Stimulated activated CD8-positive, alpha-beta memory T cell treated with anti-CD3 and anti-CD28 coated beads, Interleukin-15, amount 100 ng/mL, for 24 hours (primary cell): Measurements from ENCODE around the gene RNGTT.
"Not testable (repeated sequence)": the region's sequence is repeated elsewhere in the genome, so short reads cannot be mapped to it uniquely, and the experiment has no call there.

ENCODE experiments used
- DNase-seq: peaks from one replicate; pipeline ENCODE4 v3.0.0-alpha.2; 2020; ENCODE audit warnings: low read depth

RNGTT gene

DNA sequence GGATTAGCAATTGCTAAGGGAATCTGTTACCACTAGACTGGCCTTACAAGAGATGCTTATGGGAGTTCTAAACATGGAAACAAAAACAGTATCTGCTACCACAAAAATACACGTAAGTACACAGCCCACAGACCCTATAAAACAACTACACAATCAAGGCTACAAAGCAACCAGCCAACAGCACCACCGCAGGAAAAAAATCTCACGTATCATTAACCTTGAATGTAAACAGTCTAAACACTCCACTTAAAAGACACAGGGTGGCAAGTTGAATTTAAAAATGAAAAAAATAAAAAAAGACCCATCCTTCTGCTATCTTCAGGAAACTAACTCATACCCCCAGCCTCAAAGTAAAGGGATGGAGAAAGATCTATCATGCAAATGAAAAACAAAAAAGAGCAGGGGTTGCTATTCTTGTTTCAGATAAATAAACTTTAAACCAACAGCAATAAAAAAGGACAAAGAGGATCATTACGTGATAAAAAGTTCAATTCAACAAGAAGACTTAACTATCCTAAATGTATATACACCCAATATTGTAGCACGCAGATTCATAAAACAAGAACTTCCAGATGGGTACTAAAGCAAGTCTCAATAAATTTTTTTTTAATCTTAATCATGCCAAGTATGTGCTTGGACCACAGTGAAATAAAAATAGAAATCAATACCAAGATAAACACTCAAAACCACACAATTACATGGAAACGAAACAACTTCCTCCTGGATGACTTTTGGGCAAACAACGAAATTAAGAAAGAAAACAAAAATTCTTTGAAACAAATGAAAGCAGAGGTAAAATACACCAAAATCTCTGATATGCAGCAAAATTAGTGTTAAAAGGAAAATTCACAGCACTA is 52.3 kb downstream of the RNGTT start:
- no peak for DNase-seq

DNA sequence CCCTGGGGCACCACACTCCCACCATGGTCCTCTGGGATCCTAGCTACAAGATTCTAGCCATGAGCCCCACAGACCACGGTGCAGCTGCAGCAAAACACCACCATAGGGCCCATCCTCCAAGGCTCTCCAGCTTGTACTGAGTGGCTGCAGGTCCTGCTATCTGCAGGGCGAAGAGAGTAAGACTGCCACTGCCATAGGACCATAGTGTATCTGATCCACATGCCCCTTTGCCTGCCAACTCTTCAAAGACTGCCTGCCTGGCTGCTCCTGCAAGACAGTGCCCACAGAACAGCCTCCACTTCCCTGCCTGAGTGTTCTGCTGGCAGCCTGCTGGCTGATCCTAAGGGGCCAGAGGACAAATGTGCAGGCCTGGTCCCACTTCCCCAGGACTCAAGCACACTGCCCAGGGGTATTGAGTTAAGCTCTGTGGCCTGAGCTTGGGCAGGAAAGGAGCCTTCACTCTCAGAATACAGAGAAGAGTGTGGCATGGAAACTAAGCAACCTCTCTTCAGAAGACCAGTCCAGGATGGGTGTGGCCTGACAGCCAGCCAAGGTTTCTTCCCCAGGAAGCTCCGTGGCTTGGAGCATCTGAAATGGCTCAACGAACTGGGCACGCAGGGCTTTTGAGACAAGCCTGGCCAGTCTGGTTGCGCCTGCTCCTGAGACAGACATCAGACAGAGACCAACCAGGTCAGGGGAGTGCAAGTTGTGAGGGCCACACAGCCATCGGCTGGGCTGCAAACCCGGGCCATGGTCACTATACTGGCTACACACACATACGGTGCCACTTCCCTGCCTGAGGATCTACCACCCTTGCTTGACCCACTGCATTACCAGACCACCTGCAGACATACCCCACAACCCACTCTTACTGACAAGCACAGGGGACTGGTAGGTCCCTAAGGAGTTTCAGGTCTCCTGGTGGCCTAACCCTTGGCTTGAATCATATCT is 54.5 kb downstream of the RNGTT start:
- DNase-seq, result no peak

DNA sequence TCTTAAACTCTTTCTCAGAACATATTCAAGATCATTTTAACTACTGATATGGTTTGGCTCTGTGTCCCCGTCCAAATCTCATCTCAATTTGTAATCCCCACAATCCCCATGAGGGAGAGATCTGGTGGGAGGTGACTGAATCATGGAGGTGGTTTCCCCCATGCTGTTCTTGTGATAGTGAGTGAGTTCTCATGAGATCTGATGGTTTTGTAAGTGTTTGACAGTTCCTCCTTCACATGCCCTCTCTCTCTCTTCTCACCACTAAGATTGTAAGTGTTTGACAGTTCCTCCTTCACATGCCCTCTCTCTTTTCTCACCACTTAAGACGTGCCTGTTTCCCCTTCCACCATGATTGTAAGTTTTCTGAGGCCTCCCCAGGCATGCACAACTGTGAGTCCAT is 56.3 kb downstream of the RNGTT start:
- not testable (repeated sequence) for DNase-seq

DNA sequence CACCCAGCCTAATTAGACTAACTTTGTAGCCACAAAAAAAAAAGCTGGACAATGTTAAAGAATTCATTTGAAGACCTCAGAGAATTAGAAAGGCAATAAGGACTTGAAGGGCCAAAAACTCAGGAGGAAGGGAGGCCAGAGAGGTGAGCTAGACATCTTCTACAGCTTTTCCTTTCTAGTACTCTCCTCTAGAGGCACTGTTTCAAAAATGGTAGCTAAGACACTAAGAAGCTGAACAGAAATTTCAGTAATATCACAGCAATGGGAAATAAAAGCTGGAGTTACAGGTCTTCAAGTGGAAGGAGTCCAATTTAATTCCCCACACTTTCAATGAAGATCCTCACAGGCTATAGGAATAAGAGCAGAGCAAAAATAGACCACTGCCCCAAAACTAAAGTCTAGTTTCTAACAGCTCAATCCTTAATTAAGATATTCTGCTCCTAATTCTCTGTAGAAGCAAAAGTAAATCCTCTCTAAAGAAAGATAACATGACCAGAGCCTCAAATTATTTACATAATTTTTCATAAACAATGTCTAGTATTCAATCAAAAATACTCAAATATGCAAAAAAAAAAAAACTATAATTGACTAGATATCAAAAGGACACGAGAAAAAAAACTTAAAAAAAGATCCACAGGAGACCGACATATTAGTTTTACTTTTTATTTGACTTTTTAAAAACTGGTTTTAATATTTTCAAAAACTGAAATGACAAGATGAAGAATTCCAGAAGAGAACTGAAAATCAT is 63.7 kb downstream of the RNGTT start:
- no peak for DNase-seq

DNA sequence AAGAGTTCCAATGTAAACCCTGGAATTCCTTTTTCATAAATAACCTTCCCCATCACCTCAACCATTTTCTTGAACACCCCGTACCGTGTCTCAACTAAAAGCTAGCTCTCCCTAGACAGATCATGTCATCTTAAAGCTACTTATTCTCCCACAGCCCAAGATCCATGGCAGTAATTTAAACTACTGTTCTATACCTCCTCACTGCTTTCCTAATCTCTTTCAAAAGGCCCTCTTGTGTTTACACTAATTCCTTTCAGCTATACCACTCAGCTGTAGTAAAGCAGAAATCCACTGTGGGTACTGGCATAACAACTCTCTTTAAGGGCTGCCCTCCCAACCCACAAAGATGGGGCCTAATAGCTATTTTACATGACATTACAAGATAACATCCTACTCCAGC is 67.5 kb downstream of the RNGTT start:
- DNase-seq, result no peak

DNA sequence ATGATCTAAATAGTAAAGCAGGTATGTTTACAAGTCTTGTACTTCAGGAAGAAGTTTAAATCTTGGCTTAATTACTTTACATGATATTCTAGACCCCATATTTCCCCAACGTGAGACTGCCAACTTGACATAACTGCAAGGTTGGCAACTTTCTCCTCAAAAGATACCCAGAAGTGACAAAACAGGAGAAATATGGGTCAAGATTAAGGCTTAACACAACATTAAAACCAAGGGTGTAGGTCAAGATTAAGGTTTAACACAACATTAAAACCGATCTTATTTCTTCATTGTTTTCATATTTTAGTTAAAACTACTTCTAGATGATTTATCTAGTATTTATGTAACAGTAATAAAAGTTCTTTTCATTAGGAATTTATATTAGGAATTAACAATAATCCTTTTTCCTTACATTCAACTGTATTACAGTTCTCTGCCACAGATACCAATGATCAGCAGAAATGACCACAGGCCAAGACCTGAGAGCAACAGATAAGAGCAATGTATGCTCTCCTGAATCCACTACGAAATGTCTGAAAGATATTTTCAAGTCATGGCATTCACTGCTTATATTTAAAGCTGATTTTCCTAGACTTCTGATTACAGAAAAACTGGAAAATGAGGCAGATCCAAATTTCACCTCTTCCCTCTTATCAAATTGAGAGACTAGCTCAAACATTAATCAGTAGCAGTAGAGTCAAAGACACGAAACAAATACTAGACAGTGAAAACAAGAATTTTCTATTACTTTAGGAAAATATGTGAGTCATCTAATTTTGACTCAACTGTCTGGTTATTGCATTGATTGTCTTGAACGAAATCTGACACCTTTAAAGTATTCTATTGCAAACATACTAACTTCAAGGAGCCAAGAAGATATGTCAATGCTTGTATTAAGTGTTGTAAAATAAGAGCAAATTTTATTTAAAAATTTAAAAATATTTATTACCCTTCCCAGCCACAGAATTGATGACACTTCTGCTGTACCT is 72.3 kb downstream of the RNGTT start:
- no peak for DNase-seq

DNA sequence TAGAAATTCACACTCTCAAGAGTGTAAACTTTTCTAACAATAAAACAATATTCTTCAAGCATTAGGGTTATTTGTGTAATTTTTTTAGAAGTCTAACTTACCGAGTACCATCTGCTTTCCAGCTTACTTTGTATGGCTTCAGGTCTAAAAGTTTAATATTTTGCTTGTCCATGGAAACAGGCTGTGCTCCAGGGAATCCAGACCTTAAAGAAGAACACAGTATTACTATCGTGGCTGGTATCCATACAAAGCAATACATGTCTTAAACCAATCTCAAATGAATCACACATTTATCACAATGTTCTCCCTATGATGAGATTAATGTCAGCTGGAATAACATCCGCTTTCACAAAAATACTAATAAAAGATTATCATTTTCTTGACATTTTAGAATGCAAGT is 73.0 kb downstream of the RNGTT start:
- DNase-seq, result no peak

DNA sequence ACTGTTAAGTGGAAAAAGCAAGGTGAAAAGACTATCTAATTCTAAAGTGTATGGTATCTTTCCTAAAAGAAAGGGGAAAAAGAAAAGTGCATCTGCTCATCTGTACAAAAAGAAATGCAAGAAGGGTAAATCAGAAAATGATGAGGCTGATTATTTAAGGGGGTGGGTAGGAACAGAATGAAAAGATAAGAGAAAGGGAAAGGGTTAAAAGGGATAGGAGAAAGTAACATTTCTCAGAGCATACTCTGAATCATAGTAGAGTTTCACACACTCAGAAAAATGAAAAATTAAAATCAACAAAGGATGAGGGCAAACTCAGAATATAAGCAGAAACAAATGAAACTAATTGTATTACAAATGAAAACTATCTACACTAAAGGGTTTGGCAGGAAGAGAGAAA is 79.1 kb downstream of the RNGTT start:
- no peak for DNase-seq

DNA sequence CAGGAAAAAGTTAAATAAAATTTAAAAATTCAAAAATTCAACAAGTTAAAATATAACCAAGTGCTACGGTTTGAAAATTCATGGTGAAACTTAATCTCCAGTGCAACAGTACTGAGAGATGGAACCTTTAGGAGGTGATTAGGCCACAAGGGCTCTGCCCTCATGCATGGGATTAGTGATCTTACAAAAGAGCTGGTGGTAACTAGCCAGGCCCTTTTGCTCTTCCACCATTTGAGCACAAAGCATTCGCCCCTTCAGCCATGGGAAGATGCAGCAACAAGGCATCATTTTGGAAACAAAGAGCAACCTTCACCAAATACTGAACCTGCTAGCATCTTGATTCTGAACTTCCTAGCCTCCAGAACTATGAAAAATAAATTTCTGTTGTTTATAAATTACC is 80.9 kb downstream of the RNGTT start:
- DNase-seq, result no peak

DNA sequence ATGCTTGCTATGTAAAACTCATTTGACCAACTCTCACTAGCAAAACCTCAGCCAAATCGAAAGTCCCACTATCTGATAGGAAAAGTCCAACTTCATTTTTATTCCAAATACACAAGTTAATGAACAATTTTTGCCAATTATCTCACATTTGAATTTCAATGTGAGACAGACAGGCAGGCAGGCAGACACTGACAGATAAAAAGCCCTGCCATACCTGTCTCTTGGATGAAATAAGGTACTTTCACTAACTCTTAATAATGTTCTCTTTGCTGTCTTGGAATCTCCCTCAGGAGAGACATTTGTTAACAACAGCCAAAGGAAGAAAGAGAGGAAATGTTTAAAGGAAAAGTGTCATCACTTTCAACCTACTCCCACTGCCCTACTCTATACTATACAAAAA is 82.0 kb downstream of the RNGTT start:
- no peak for DNase-seq

DNA sequence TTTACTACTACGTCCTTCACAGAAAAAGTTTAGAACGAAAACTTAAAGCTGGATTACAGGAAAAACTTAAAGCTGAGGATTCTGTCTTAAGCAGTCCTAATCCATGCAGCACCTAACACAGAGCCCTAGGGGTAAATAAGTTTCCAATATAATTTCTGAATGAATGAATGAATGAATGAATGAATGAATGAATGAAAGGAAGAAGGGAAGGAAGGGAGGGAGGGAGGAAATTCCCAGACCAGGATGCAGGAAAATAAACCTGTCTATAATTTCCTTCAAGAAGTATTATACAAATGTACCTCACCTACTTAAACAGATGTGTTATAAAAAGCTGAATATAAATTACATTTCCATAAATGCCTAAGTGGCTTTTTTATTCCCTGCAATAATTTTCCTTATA is 83.4 kb downstream of the RNGTT start:
- no peak for DNase-seq

DNA sequence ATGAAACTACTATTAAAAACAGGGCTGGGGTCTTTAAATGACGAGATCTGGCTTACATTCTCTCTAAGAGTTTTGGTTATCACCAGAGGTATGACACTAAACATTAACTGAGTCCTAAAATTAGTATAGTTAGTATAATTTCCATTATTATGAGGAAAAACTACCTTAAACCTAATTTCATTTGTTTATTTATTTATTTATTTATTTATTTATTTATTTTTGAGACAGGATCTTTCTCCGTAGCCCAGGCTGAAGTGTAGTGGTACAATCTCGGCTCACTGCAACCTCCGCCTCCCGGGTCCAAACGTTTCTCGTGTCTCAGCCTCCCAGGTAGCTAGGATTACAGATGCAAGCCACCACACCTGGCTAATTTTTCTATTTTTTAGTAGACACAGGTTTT is 85.5 kb downstream of the RNGTT start:
- DNase-seq, result no peak

DNA sequence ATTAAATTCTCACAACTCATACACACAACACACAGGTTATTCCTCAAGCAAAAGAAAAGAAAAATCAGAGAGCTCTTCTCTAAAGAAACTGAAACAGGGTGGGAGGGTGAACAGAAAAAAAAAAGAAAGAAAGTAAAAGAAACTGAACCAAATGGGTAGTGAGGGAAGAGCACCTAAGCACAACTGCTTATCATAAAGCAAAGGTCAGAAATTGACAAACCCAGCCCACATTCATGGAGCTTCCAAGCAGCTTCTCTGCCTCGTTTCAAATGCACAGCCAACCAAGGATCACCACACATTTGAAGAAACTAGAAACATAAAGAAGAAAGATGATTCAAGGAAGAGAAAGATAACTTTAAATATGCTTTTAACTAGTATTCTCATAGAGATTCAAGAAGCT is 90.5 kb downstream of the RNGTT start:
- DNase-seq, result no peak

DNA sequence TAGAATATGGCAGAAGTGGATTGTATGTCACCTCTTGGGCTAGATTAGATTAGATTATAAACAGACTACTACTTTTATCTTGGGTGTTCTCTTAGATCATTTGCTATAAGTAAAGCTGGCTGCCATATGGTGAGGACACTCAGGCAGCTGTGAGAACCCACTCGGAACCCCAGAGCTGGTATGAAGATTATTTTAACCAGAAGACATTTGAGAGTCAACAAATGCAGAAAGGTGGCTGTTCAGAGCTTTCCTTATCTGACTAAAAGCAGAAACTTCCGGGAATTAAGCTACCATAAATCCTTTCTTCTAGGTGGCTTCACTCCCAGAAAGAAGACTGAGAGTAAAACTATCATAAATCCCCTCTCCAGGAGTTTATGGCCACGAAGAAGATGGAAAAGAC is 91.9 kb downstream of the RNGTT start:
- no peak for DNase-seq

DNA sequence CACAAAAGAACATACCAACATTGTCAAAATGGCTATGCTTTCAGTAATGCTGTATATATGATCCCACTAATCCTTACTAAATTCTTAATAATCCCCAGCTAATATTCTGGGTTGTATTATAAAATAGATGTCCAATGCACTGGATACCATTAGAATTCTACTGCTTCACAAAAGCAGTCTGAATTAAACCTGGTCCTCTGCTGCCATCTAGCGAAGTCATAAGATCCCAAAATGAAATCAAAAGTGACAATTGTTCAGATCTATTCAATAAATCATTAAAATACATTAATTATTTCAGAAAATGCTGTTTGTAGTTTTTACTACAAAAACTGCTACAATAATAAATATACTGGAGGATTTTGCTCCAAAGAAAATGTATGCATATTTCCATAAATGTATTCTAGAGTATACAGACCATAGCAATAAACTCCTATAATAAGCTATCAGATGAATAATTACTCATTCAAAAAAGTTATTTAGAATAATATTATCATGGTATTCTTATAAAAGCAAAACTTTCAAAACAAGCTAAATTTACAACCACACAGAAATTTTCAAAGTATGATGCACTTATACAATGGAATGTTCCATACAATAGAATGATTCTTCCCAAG is 92.6 kb downstream of the RNGTT start:
- DNase-seq, result no peak

DNA sequence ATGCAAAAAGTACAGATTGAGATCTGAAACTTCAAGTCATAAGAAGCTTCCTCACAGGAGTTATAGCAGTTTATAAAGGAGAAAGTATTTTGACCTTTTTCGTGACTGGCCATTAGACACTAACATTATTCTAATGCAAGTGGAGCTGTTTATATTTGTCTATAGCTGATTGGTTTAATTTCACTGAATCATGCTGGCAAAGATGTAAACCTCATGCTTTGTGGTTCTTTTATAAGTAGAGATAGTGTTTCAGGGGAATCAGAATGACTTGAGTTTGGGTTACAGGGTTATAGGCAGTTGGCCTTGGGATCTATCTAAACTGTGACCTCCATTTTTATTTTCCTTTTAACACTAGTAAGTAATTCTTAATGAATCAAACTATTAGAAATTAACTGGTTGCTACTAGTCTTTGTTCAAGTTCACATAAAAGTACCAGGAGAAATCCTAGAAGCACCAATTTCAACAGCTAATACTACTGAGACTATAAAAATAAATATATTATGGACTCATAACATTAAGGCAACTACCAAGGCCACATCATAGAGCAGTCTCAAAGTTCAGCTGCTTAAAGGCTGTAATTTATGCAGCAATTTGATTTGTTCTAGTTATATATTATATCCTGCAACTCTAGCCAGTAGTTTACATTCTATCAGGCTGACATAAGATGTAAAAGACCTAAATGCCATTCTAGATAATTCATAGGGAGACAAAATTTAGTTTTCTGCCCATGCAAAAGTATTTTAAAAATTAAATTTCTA is 94.0 kb downstream of the RNGTT start:
- no peak for DNase-seq

DNA sequence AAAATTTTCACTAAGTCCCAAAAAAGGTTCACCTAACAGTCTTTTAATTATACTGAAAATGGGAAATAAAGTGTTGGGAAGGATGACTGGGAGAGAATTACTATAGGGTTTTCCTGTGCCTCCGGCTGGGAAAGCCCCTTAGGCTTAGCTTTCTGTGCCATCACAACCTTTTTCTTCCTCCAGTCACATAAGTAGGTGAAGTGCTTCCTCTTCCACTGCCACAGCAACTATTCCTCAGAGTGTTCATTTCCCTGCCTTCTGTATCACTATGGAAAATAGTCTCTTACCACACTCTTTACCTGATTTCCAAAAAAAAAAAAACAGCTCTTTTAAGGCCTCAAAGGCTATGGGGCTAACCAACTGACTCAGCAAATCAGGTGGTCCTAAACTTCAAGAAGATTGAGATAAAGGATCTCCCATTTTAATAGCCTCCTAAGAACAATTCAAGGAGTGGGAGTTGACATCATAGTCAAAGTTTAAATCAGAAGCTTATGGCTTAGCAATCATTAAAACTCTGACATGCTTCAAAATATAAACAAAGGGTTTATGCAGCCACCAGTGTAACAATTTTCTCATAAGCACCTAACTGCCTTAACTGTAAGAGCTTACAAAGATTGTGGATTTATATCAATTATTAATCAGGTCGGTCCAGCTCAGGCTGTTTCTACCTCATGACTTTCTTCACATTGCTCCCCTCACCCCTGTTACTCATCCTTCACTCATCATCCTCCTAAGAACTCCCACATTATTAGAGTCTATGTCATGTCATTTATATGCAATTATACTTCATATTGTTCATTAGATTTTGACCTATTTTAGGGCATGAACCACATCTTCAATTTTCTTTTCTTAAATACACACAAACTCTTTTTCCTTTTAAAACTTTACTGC is 95.3 kb downstream of the RNGTT start:
- DNase-seq, result no peak

DNA sequence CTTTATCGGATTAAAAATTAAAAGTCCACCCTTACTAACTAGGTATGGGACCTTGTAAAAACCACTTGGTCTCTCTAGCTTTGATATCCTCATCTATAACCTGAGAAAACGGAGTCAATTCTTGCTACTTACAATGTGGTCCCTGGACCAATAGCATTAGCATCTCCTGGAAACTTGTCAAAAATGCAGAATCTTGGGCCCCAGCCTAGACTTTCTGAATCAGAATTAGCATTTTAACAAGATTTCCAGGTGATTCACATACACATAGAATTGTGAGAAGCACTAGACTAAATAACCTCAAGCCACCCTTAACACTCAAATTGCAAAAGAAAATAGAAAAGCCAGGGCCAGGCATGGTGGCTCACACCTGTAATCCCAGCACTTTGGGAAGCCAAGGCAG is 96.6 kb downstream of the RNGTT start:
- DNase-seq, result no peak

DNA sequence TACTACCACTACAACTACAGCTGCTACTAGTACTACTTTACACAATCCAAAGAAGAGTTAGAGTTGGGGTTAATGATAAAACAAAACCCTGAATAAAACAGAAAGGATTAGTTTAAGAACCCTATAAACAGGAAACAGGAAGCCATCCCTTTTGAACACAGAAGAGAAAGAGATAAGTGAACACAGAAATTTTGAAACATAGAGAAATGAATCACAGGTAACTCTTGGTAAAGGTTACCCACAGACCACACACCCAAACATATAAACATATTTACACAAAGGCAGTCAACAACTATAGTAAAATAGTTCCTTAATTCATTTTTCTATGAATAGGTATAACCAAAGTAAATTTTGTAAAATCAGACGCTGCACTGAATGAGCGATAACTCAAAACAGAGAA is 98.1 kb downstream of the RNGTT start:
- DNase-seq, result no peak
